ENCODE measurements around the gene FIG4.

GRCh38 chr6:109644131-109644530 is 47.0 kb upstream of the FIG4 start:
- TF ChIP-seq PTBP1 (IDR thresholded peaks at IDR 0.05; ENCODE audit: low read depth, low read length, poor library complexity, severe bottlenecking) (no peak), EED (CRISPR knock-in tag; IDR thresholded peaks at IDR 0.05) (no peak), UBTF (CRISPR knock-in tag; IDR thresholded peaks at IDR 0.05) (no peak), POLR2A (IDR thresholded peaks at IDR 0.05; ENCODE audit: insufficient read depth in 1 of 2, low read depth in 2 of 2, low read length in 2 of 2) (no peak), SAFB2 (CRISPR knock-in tag; IDR thresholded peaks at IDR 0.05; ENCODE audit: borderline replicate concordance, low read depth) (no peak), ATF3 (CRISPR knock-in tag; IDR thresholded peaks at IDR 0.05) (no peak), CTCF (CRISPR knock-in tag; IDR thresholded peaks at IDR 0.05) (no peak), KDM1A (CRISPR knock-in tag; IDR thresholded peaks at IDR 0.05) (no peak), NR2F6 (IDR thresholded peaks at IDR 0.05) (no peak), NR2F6 (CRISPR knock-in tag; IDR thresholded peaks at IDR 0.05) (no peak), TARDBP (CRISPR knock-in tag; IDR thresholded peaks at IDR 0.05) (no peak), ZNF674 (CRISPR knock-in tag; IDR thresholded peaks at IDR 0.05; ENCODE audit: low read depth) (no peak), MNT (IDR thresholded peaks at IDR 0.05) (no peak)

All from HepG2 (cell line).